HepG2 (cell line): ENCODE measurements around the gene ACE. TPM values are rescaled to one million over a fixed set of nuclear protein-coding genes. Genes with fewer than 3 reads are reported as not detected.

Source experiments
- ATAC-seq: fragments of 200-7000 bp; cut with Tn5 transposase; 3 replicates; pipeline ENCODE4 v1.9.1; 2020; ENCODE audit warnings: mild to moderate bottlenecking, moderate library complexity
- BruUV-seq: library from RNA; stranded (reverse); fragments of 400-500 nt; replicated peaks from 2 replicates; lab custom pipeline; 2021; lab: Mats Ljungman, UMichigan
- CTCF ChIA-PET: fragments of 300-600 bp; formaldehyde crosslinking; extraction: SDS; loops from one replicate; lab custom pipeline; 2021; ENCODE audit warnings: low total read pairs, inconsistent platforms, low intra/inter-chr PET ratio; lab: Yijun Ruan, JAX
- POLR2A ChIA-PET: fragments of 350-600 bp; sonication (Branson Sonifier 250); formaldehyde crosslinking; loops from one replicate; lab custom pipeline; 2020; ENCODE audit warnings: antibody characterized with exemption, inconsistent platforms; lab: Yijun Ruan, JAX
- DNase-seq: peaks from one replicate; pipeline ENCODE4 v3.0.0-alpha.2; 2015; ENCODE audit warnings: low spot score
- FAIRE-seq: peaks from 3 replicates; lab custom pipeline; 2011; peaks lifted over from hg19 to GRCh38; lab: Jason Lieb, UNC
- H2AFZ ChIP-seq: one replicate; pipeline ENCODE4 v1.6.1; 2011; ENCODE audit warnings: low read length, inconsistent platforms
- H3K27ac ChIP-seq: fragments of 300-600 bp; 3 replicates; pipeline ENCODE4 v1.8.0; 2011; ENCODE audit warnings: mixed run types, mild to moderate bottlenecking, mixed read lengths, low read length, inconsistent platforms; ENCODE audit not compliant: insufficient read depth; ENCODE audit errors: extremely low read length
- H3K27me3 ChIP-seq, 2 experiments: fragments of 200-600 bp in 1 of 2; 2 replicates in 1 of 2; 3 replicates in 1 of 2; pipeline versions ENCODE4 v1.6.0 to v1.8.0; 2011; ENCODE audit warnings: low read length in 2 of 2, mild to moderate bottlenecking in 2 of 2, moderate library complexity in 2 of 2, inconsistent platforms in 1 of 2; ENCODE audit not compliant: insufficient read depth in 2 of 2, control insufficient read depth in 1 of 2
- H3K36me3 ChIP-seq, 2 experiments: fragments of 200-600 bp in 1 of 2; replicated peaks in 1 of 2; 2 replicates in 1 of 2; 3 replicates in 1 of 2; pipeline versions ENCODE4 v1.5.1 to v1.8.0; 2011; ENCODE audit warnings: low read length in 2 of 2, inconsistent platforms in 1 of 2; ENCODE audit not compliant: insufficient read depth in 2 of 2, control insufficient read depth in 1 of 2
- H3K4me1 ChIP-seq: 2 replicates; pipeline ENCODE4 v1.5.1; 2012; ENCODE audit warnings: low read length, inconsistent platforms; ENCODE audit not compliant: insufficient read depth
- H3K4me2 ChIP-seq: 2 replicates; pipeline ENCODE4 v1.6.0; 2011; ENCODE audit warnings: low read depth, low read length, inconsistent platforms
- H3K4me3 ChIP-seq, 3 experiments: fragments of 200-600 bp in 1 of 3; sonication (generic), shearing (Covaris generic) in 1 of 3; replicated peaks in 1 of 3; 2 replicates each; pipeline ENCODE4 v1.5.1; 2011 to 2016; ENCODE audit warnings: low read length in 3 of 3, inconsistent platforms in 2 of 3, low read depth in 2 of 3, mild to moderate bottlenecking in 2 of 3, control low read depth in 1 of 3, mixed read lengths in 1 of 3; ENCODE audit not compliant: insufficient read depth in 1 of 3
- H3K79me2 ChIP-seq: one replicate; pipeline ENCODE4 v1.6.1; 2011; ENCODE audit warnings: low read length, inconsistent platforms; ENCODE audit not compliant: insufficient read depth
- H3K9ac ChIP-seq: 2 replicates; pipeline ENCODE4 v1.6.0; 2011; ENCODE audit warnings: mild to moderate bottlenecking, low read depth, low read length, inconsistent platforms; ENCODE audit not compliant: insufficient read depth
- H3K9me3 ChIP-seq: 2 replicates; pipeline ENCODE4 v1.5.1; 2012; ENCODE audit warnings: mild to moderate bottlenecking, low read length
- H4K20me1 ChIP-seq: 2 replicates; pipeline ENCODE4 v1.6.0; 2011; ENCODE audit warnings: inconsistent platforms, mild to moderate bottlenecking, low read length, moderate library complexity; ENCODE audit not compliant: insufficient read depth
- ARID4A ChIP-seq: sonication (generic); formaldehyde crosslinking; IDR thresholded peaks from 2 replicates; pipeline ENCODE4 v1.5.0; 2020; ENCODE audit warnings: mild to moderate bottlenecking, missing genetic modification reagents, borderline replicate concordance
- ELF1 ChIP-seq: sonication (generic); formaldehyde crosslinking; IDR thresholded peaks from 2 replicates; pipeline ENCODE4 v1.4.0; 2020; ENCODE audit warnings: missing genetic modification reagents
- ELF3 ChIP-seq: IDR thresholded peaks from 2 replicates; pipeline ENCODE4 v1.6.1; 2016; ENCODE audit warnings: missing genetic modification reagents, missing compliant biosample characterization
- ETV5 ChIP-seq: IDR thresholded peaks from 2 replicates; pipeline ENCODE4 v1.6.1; 2018; ENCODE audit warnings: missing biosample characterization, missing genetic modification reagents, inconsistent platforms, borderline replicate concordance
- ETV6 ChIP-seq: sonication (generic); formaldehyde crosslinking; conservative IDR thresholded peaks from 2 replicates; pipeline ENCODE4 v1.4.0; 2020; ENCODE audit warnings: missing genetic modification reagents
- HMGXB4 ChIP-seq, 2 experiments: sonication (generic) in 1 of 2; formaldehyde crosslinking in 1 of 2; IDR thresholded peaks; 2 replicates each; pipeline versions ENCODE4 v1.4.0 to v1.6.1; 2018 to 2020; ENCODE audit warnings: missing genetic modification reagents in 2 of 2, borderline replicate concordance in 1 of 2, low read depth in 1 of 2, mild to moderate bottlenecking in 1 of 2, missing biosample characterization in 1 of 2
- IRX3 ChIP-seq: sonication (generic); formaldehyde crosslinking; IDR thresholded peaks from 2 replicates; pipeline ENCODE4 v1.8.1; 2023; ENCODE audit warnings: mild to moderate bottlenecking, low read depth, missing genetic modification reagents, borderline replicate concordance
- KDM1A ChIP-seq: IDR thresholded peaks from 2 replicates; pipeline ENCODE4 v1.6.1; 2016; ENCODE audit warnings: missing compliant biosample characterization
- MIER3 ChIP-seq: IDR thresholded peaks from 2 replicates; pipeline ENCODE4 v1.6.1; 2016; ENCODE audit warnings: missing compliant biosample characterization, borderline replicate concordance
- NCOA2 ChIP-seq: sonication (generic); formaldehyde crosslinking; IDR thresholded peaks from 2 replicates; pipeline ENCODE4 v1.8.0; 2022; ENCODE audit warnings: inconsistent platforms
- PCBP1 ChIP-seq: fragments of 200-400 bp; formaldehyde crosslinking; IDR thresholded peaks from 2 replicates; pipeline ENCODE4 v1.6.1; 2017; ENCODE audit warnings: mild to moderate bottlenecking, low read depth, low read length, borderline replicate concordance
- REXO4 ChIP-seq: sonication (generic); formaldehyde crosslinking; IDR thresholded peaks from 2 replicates; pipeline ENCODE4 v1.8.0; 2022; ENCODE audit warnings: missing genetic modification reagents, mild to moderate bottlenecking, borderline replicate concordance
- SP4 ChIP-seq: sonication (generic); formaldehyde crosslinking; IDR thresholded peaks from 2 replicates; pipeline ENCODE4 v1.8.1; 2023; ENCODE audit warnings: mild to moderate bottlenecking, missing genetic modification reagents
- TOPORS ChIP-seq: sonication (generic); formaldehyde crosslinking; IDR thresholded peaks from 2 replicates; pipeline ENCODE4 v1.8.0; 2023; ENCODE audit warnings: mild to moderate bottlenecking, missing genetic modification reagents
- ZFP90 ChIP-seq: sonication (generic); formaldehyde crosslinking; IDR thresholded peaks from 2 replicates; pipeline ENCODE4 v1.8.0; 2022; ENCODE audit warnings: missing genetic modification reagents, mild to moderate bottlenecking, inconsistent platforms, borderline replicate concordance
- ZNF530 ChIP-seq: sonication (generic); formaldehyde crosslinking; IDR thresholded peaks from 2 replicates; pipeline ENCODE4 v1.5.0; 2020; ENCODE audit warnings: low read depth, mild to moderate bottlenecking, missing genetic modification reagents
- ZNF556 ChIP-seq: sonication (generic); formaldehyde crosslinking; IDR thresholded peaks from 2 replicates; pipeline ENCODE4 v1.4.0; 2020; ENCODE audit warnings: mild to moderate bottlenecking, missing genetic modification reagents, borderline replicate concordance
- ZNF788 ChIP-seq: sonication (generic); formaldehyde crosslinking; IDR thresholded peaks from 2 replicates; pipeline ENCODE4 v1.5.0; 2020; ENCODE audit warnings: mild to moderate bottlenecking, missing genetic modification reagents, borderline replicate concordance
- ZNF83 ChIP-seq: sonication (generic); formaldehyde crosslinking; IDR thresholded peaks from 2 replicates; pipeline ENCODE4 v1.4.0; 2020; ENCODE audit warnings: missing genetic modification reagents, mild to moderate bottlenecking, borderline replicate concordance
- WGBS: methylation state at CpG from one replicate; pipeline ENCODE4 v1.1.6; 2017; ENCODE audit warnings: low lambda C conversion rate; 5-methylcytosine and 5-hydroxymethylcytosine counted together
- in situ Hi-C: cut with HindIII; loops from 2 replicates; pipeline ENCODE4 v1.10.0; 2017; ENCODE audit warnings: low pct_unique_long_range_greater_than_20kb; ENCODE audit not compliant: extremely low pct_ligation_motif_present
- intact Hi-C: fragments of 100-400 bp; cut with micrococcal nuclease; formaldehyde crosslinking; loops from one replicate; pipeline ENCODE4 v1.10.0; 2022; ENCODE audit not compliant: unreplicated experiment
- polyA plus RNA-seq, 8 experiments: library from polyadenylated mRNA; depleted of rRNA in 3 of 8; stranded (reverse) in 7 of 8; unstranded in 1 of 8; fragments of >200 nt; fragmentation: Illumina TruSeq in 4 of 8; extraction: Trizol in 4 of 8; gene quantifications; 2 replicates each; pipeline versions ENCODE4 v1.2.1 to v1.2.3, GENCODE V29; 2011 to 2016; ENCODE audit warnings: low read depth in 4 of 8, missing spikeins in 1 of 8, mixed read lengths in 1 of 8; ENCODE audit not compliant: insufficient read depth in 1 of 8
- total RNA-seq, 5 experiments: library from RNA; depleted of rRNA; stranded (reverse); fragments of >200 nt; fragmentation: Illumina TruSeq; extraction: Trizol; gene quantifications; 2 replicates each; pipeline ENCODE4 v1.2.3, GENCODE V29; 2016; ENCODE audit warnings: low read depth in 1 of 5

Gene ACE
- total and polyA plus RNA-seq, 2 of the 13 experiments (the other 11 are each of a cell fraction or from before 2014, with no cell fraction given), result 0.08 to 0.13 TPM

GRCh38 chr17:63490858-63491400, 14.1 kb downstream of the ACE start:
- POLR2A ChIA-PET, result interaction anchor here (0.6 kb wide), 1 partner anchor 706 kb away, joined by 3 read pairs; no protein-coding TSS in a partner anchor
- H3K4me3 ChIP-seq, result no peak overlapping the region
- CTCF ChIA-PET, result no interaction called here
- in situ Hi-C loops, result no loop called here
- no TSS peak for BruUV-seq
- no peak overlapping the region for H3K27ac ChIP-seq
- ATAC-seq (no peak), DNase-seq (no peak), FAIRE-seq (no peak)
- H3K79me2 ChIP-seq, result no peaks in the 10 kb centered on the region
- no peaks in the 10 kb centered on the region for H3K36me3 ChIP-seq
- H4K20me1 ChIP-seq, result no peaks in the 10 kb centered on the region
- no peak overlapping the region for H2AFZ ChIP-seq
- TF ChIP-seq NCOA2 (CRISPR knock-in tag) (no peak), ZNF556 (CRISPR knock-in tag) (no peak), MIER3 (CRISPR knock-in tag) (no peak), IRX3 (CRISPR knock-in tag) (no peak), HMGXB4 (CRISPR knock-in tag; IDR thresholded peaks at IDR 0.05; ENCODE audit: borderline replicate concordance in 1 of 2, low read depth in 1 of 2) (no peak), ARID4A (no peak), SP4 (CRISPR knock-in tag) (no peak), KDM1A (CRISPR knock-in tag) (no peak), ZNF788 (CRISPR knock-in tag) (no peak), ELF1 (no peak), ZFP90 (no peak), TOPORS (CRISPR knock-in tag) (no peak), ELF3 (no peak), PCBP1 (no peak), ZNF83 (CRISPR knock-in tag) (no peak), ZNF530 (CRISPR knock-in tag) (no peak), ETV6 (CRISPR knock-in tag) (no peak), ETV5 (CRISPR knock-in tag) (no peak), REXO4 (no peak)
- peaks cover 11% of the 10 kb centered on the region; the same call in 1 of the 2 replicates for H3K4me1 ChIP-seq
- intact Hi-C loops, result no loop called here
- no peak overlapping the region for H3K9ac ChIP-seq
- no peaks in the 10 kb centered on the region for H3K9me3 ChIP-seq
- WGBS, result 59% methylated on average over 20 of the region's 22 CpGs
- no peak overlapping the region for H3K4me2 ChIP-seq
- H3K27me3 ChIP-seq, result peaks cover 22 to 99% of the 10 kb centered on the region in 2 experiments; a peak in 4 of 5 replicates
